ENCODE measurements around the gene NR1H3.
"Not testable (repeated sequence)": the region's sequence is repeated elsewhere in the genome, so short reads cannot be mapped to it uniquely, and the experiment has no call there.

Gene NR1H3

GRCh38 chr11:47257517-47258316 lies at the start of gene NR1H3:
TSS of gene NR1H3 (plus strand) at chr11:47257996. CDS start at chr11:47259217, 1,221 bp downstream.
- Histone ChIP-seq H3K4me1 (ENCODE audit: control insufficient read depth, insufficient read depth, low read length) (peaks cover 27% of the 10 kb centered on the region), H3K4me3 (ENCODE audit: low read depth, low read length) (peak within 1 kb of the TSS; percentile 50), H3K9ac (ENCODE audit: low read length) (peak within 1 kb of the TSS; percentile 69), H3K36me3 (ENCODE audit: control insufficient read depth, insufficient read depth, low read length) (peaks cover 4% of the 10 kb centered on the region; the same call in 1 of the 2 replicates), H3K27me3 (ENCODE audit: control insufficient read depth, insufficient read depth, low read length) (no peaks in the 10 kb centered on the region), H3K27ac (ENCODE audit: low read depth, low read length) (peak within 1 kb of the TSS; percentile 39), H3K9me3 (ENCODE audit: control insufficient read depth, insufficient read depth, low read depth, low read length) (no peaks in the 10 kb centered on the region)

- H3K27ac ChIP-seq (ENCODE audit: low read depth, low read length); H3K9me3 ChIP-seq (ENCODE audit: control insufficient read depth, insufficient read depth, low read depth, low read length); H3K36me3 ChIP-seq (ENCODE audit: control insufficient read depth, insufficient read depth, low read length); H3K27me3 ChIP-seq (ENCODE audit: control insufficient read depth, insufficient read depth, low read length); H3K9ac ChIP-seq (ENCODE audit: low read length); H3K4me3 ChIP-seq (ENCODE audit: low read depth, low read length): not testable (repeated sequence)
- H3K4me1 ChIP-seq (ENCODE audit: control insufficient read depth, insufficient read depth, low read length) = peaks cover 14% of the 10 kb centered on the region
Observed at GRCh38 chr11:47208008-47208552, 49.7 kb upstream of the NR1H3 start.

- 0 out of 2 replicates have a peak, but pooled peaks cover 3% of the 10 kb centered on the region for H3K9me3 ChIP-seq (ENCODE audit: control insufficient read depth, insufficient read depth, low read depth, low read length)
- H3K4me1 ChIP-seq (ENCODE audit: control insufficient read depth, insufficient read depth, low read length) = peaks cover 14% of the 10 kb centered on the region
- no peak overlapping the region for H3K27ac ChIP-seq (ENCODE audit: low read depth, low read length)
- no peaks in the 10 kb centered on the region for H3K27me3 ChIP-seq (ENCODE audit: control insufficient read depth, insufficient read depth, low read length)
- no peaks in the 10 kb centered on the region for H3K36me3 ChIP-seq (ENCODE audit: control insufficient read depth, insufficient read depth, low read length)
- no peak overlapping the region for H3K4me3 ChIP-seq (ENCODE audit: low read depth, low read length)
- no peak overlapping the region for H3K9ac ChIP-seq (ENCODE audit: low read length)
Observed at GRCh38 chr11:47208628-47209027, 49.2 kb upstream of the NR1H3 start.

- no peak overlapping the region for H3K9ac ChIP-seq (ENCODE audit: low read length)
- 0 out of 2 replicates have a peak, but pooled peaks cover 3% of the 10 kb centered on the region for H3K9me3 ChIP-seq (ENCODE audit: control insufficient read depth, insufficient read depth, low read depth, low read length)
- H3K27ac ChIP-seq (ENCODE audit: low read depth, low read length) = no peak overlapping the region
- no peaks in the 10 kb centered on the region for H3K27me3 ChIP-seq (ENCODE audit: control insufficient read depth, insufficient read depth, low read length)
- H3K4me3 ChIP-seq (ENCODE audit: low read depth, low read length) = no peak overlapping the region
- peaks cover 3% of the 10 kb centered on the region for H3K36me3 ChIP-seq (ENCODE audit: control insufficient read depth, insufficient read depth, low read length)
- H3K4me1 ChIP-seq (ENCODE audit: control insufficient read depth, insufficient read depth, low read length) = peaks cover 8% of the 10 kb centered on the region
Observed at GRCh38 chr11:47212938-47213337, 44.9 kb upstream of the NR1H3 start.

GRCh38 chr11:47213950-47214565 lies 43.7 kb upstream of the NR1H3 start:
- Histone ChIP-seq H3K9me3 (ENCODE audit: control insufficient read depth, insufficient read depth, low read depth, low read length) (0 out of 2 replicates have a peak, but pooled peaks cover 3% of the 10 kb centered on the region), H3K4me1 (ENCODE audit: control insufficient read depth, insufficient read depth, low read length) (peaks cover 8% of the 10 kb centered on the region), H3K27me3 (ENCODE audit: control insufficient read depth, insufficient read depth, low read length) (no peaks in the 10 kb centered on the region), H3K9ac (ENCODE audit: low read length) (peak overlapping the region; percentile 79), H3K4me3 (ENCODE audit: low read depth, low read length) (peak overlapping the region; percentile 83), H3K36me3 (ENCODE audit: control insufficient read depth, insufficient read depth, low read length) (peaks cover 12% of the 10 kb centered on the region), H3K27ac (ENCODE audit: low read depth, low read length) (peak overlapping the region; percentile 82; the same call in 1 of the 2 replicates)

GRCh38 chr11:47215366-47215910 lies 42.4 kb upstream of the NR1H3 start:
- H3K9me3 ChIP-seq (ENCODE audit: control insufficient read depth, insufficient read depth, low read depth, low read length) = no peaks in the 10 kb centered on the region
- H3K4me1 ChIP-seq (ENCODE audit: control insufficient read depth, insufficient read depth, low read length) = peaks cover 8% of the 10 kb centered on the region
- no peaks in the 10 kb centered on the region for H3K27me3 ChIP-seq (ENCODE audit: control insufficient read depth, insufficient read depth, low read length)
- H3K9ac ChIP-seq (ENCODE audit: low read length) = peak overlapping the region; percentile 100
- peaks cover 23% of the 10 kb centered on the region for H3K36me3 ChIP-seq (ENCODE audit: control insufficient read depth, insufficient read depth, low read length)
- H3K4me3 ChIP-seq (ENCODE audit: low read depth, low read length) = peak overlapping the region; percentile 83
- peak overlapping the region; percentile 98 for H3K27ac ChIP-seq (ENCODE audit: low read depth, low read length)

- Histone ChIP-seq H3K9me3 (ENCODE audit: control insufficient read depth, insufficient read depth, low read depth, low read length) (no peaks in the 10 kb centered on the region), H3K4me3 (ENCODE audit: low read depth, low read length) (peak overlapping the region; percentile 83), H3K9ac (ENCODE audit: low read length) (peak overlapping the region; percentile 100), H3K36me3 (ENCODE audit: control insufficient read depth, insufficient read depth, low read length) (peaks cover 26% of the 10 kb centered on the region), H3K27ac (ENCODE audit: low read depth, low read length) (peak overlapping the region; percentile 98; the same call in 1 of the 2 replicates), H3K4me1 (ENCODE audit: control insufficient read depth, insufficient read depth, low read length) (peaks cover 8% of the 10 kb centered on the region), H3K27me3 (ENCODE audit: control insufficient read depth, insufficient read depth, low read length) (no peaks in the 10 kb centered on the region)
Observed at GRCh38 chr11:47216121-47216798, 41.5 kb upstream of the NR1H3 start.

GRCh38 chr11:47220401-47220821 lies 37.4 kb upstream of the NR1H3 start:
- Histone ChIP-seq H3K9ac (ENCODE audit: low read length) (no peak overlapping the region), H3K27ac (ENCODE audit: low read depth, low read length) (no peak overlapping the region), H3K27me3 (ENCODE audit: control insufficient read depth, insufficient read depth, low read length) (no peaks in the 10 kb centered on the region), H3K4me1 (ENCODE audit: control insufficient read depth, insufficient read depth, low read length) (peaks cover 8% of the 10 kb centered on the region), H3K36me3 (ENCODE audit: control insufficient read depth, insufficient read depth, low read length) (peaks cover 49% of the 10 kb centered on the region), H3K9me3 (ENCODE audit: control insufficient read depth, insufficient read depth, low read depth, low read length) (no peaks in the 10 kb centered on the region), H3K4me3 (ENCODE audit: low read depth, low read length) (no peak overlapping the region)

- no peak overlapping the region for H3K27ac ChIP-seq (ENCODE audit: low read depth, low read length)
- H3K4me3 ChIP-seq (ENCODE audit: low read depth, low read length) = no peak overlapping the region
- no peaks in the 10 kb centered on the region for H3K27me3 ChIP-seq (ENCODE audit: control insufficient read depth, insufficient read depth, low read length)
- no peaks in the 10 kb centered on the region for H3K4me1 ChIP-seq (ENCODE audit: control insufficient read depth, insufficient read depth, low read length)
- no peaks in the 10 kb centered on the region for H3K9me3 ChIP-seq (ENCODE audit: control insufficient read depth, insufficient read depth, low read depth, low read length)
- peaks cover 65% of the 10 kb centered on the region for H3K36me3 ChIP-seq (ENCODE audit: control insufficient read depth, insufficient read depth, low read length)
- H3K9ac ChIP-seq (ENCODE audit: low read length) = no peak overlapping the region
Observed at GRCh38 chr11:47222696-47223095, 35.1 kb upstream of the NR1H3 start.

GRCh38 chr11:47225552-47226400 lies 32.0 kb upstream of the NR1H3 start:
- Histone ChIP-seq H3K27me3 (ENCODE audit: control insufficient read depth, insufficient read depth, low read length) (no peaks in the 10 kb centered on the region), H3K4me3 (ENCODE audit: low read depth, low read length) (no peak overlapping the region), H3K9me3 (ENCODE audit: control insufficient read depth, insufficient read depth, low read depth, low read length) (no peaks in the 10 kb centered on the region), H3K27ac (ENCODE audit: low read depth, low read length) (no peak overlapping the region), H3K9ac (ENCODE audit: low read length) (no peak overlapping the region), H3K36me3 (ENCODE audit: control insufficient read depth, insufficient read depth, low read length) (peaks cover 65% of the 10 kb centered on the region), H3K4me1 (ENCODE audit: control insufficient read depth, insufficient read depth, low read length) (no peaks in the 10 kb centered on the region)

Data from HUES6 (cell line).